Heart left ventricle (tissue), 16 donors: ENCODE measurements around the gene CAMSAP2. TPM values are rescaled to one million over a fixed set of nuclear protein-coding genes. Genes with fewer than 3 reads are reported as not detected.

Experiments
- ATAC-seq, 4 donors: fragments of 200-7000 bp; cut with Tn5 transposase; one replicate each; pipeline ENCODE4 v1.9.1; 2020 to 2022; ENCODE audit warnings: moderate library complexity in 4 of 4, mild to moderate bottlenecking in 3 of 4, moderate number of reproducible peaks in 1 of 4
- DNase-seq, 5 donors: peaks; one replicate each; pipeline ENCODE4 v3.0.0-alpha.2; 2020
- H3K27ac ChIP-seq, 12 donors: fragments of 200-600 bp; sonication (generic) in 4 of 12; one replicate each; pipeline versions ENCODE4 v1.5.0 to v1.8.0; 2016 to 2022; ENCODE audit warnings: mild to moderate bottlenecking in 2 of 12
- H3K27me3 ChIP-seq, 9 donors: fragments of 200-600 bp; sonication (generic) in 2 of 9; one replicate each; pipeline versions ENCODE4 v1.5.1 to v1.8.0; 2016 to 2022; ENCODE audit warnings: mild to moderate bottlenecking in 3 of 9
- H3K36me3 ChIP-seq, 9 donors: fragments of 200-600 bp; sonication (generic) in 2 of 9; one replicate each; pipeline versions ENCODE4 v1.5.0 to v1.8.0; 2018 to 2022; ENCODE audit warnings: mild to moderate bottlenecking in 2 of 9
- H3K4me1 ChIP-seq, 12 donors: fragments of 200-600 bp; sonication (generic) in 4 of 12; one replicate each; pipeline versions ENCODE4 v1.5.0 to v1.8.0; 2016 to 2022; ENCODE audit warnings: mild to moderate bottlenecking in 3 of 12
- H3K4me3 ChIP-seq, 12 donors: fragments of 200-600 bp; sonication (generic) in 4 of 12; one replicate each; pipeline versions ENCODE4 v1.5.0 to v1.8.0; 2017 to 2022; ENCODE audit warnings: mild to moderate bottlenecking in 9 of 12, moderate library complexity in 4 of 12
- H3K9me3 ChIP-seq, 12 donors: fragments of 200-600 bp; sonication (generic) in 4 of 12; one replicate each; pipeline versions ENCODE4 v1.5.0 to v1.8.0; 2016 to 2022; ENCODE audit warnings: mild to moderate bottlenecking in 1 of 12
- POLR2A ChIP-seq, 2 donors: fragments of 450-650 bp; IDR thresholded peaks; one replicate each; pipeline ENCODE4 v1.6.1; 2017; ENCODE audit warnings: antibody characterized with exemption in 2 of 2, mild to moderate bottlenecking in 2 of 2, moderate library complexity in 2 of 2
- WGBS, 4 donors: extraction: QIAGEN DNeasy Blood & Tissue Kit in 2 of 4; methylation state at CpG; one replicate each; pipeline versions ENCODE4 v1.1.5 to v1.1.7; 2013 to 2018; 5-methylcytosine and 5-hydroxymethylcytosine counted together
- intact Hi-C, 10 donors: fragments of 100-400 bp; cut with DNase I; formaldehyde crosslinking; loops; one replicate each; pipeline versions ENCODE4 v1.11.1 to v1.14.2; 2022
- polyA plus RNA-seq, 2 donors: library from polyadenylated mRNA; stranded (reverse); fragments of 200-250 nt; gene quantifications; one replicate each; pipeline ENCODE4 v1.2.3, GENCODE V29; 2013
- total RNA-seq, 9 donors: library from RNA; depleted of rRNA in 2 of 9; stranded (reverse); fragments of >200 nt in 2 of 9; fragmentation: NEBNext Ultra II Directional in 3 of 9; extraction: Animal tissue kit (Norgen Biotek cat#: 25700) in 3 of 9; gene quantifications; one replicate each; pipeline versions ENCODE4 v1.1.0 to v1.2.4, GENCODE V29; 2016 to 2023
- TF ChIP-seq, protein P1 (sequence below), 12 donors: fragments of 200-600 bp; sonication (generic) in 4 of 12; IDR thresholded peaks; one replicate each; pipeline versions ENCODE4 v1.5.0 to v1.8.0; 2018 to 2022; ENCODE audit warnings: antibody characterized with exemption in 12 of 12, mild to moderate bottlenecking in 5 of 12
- donor health status: ischemic (EF 13 %, LVEDD 7.1; RV severe dilation, severe dysfunction).
- donor health status: healthy with polysubstance abuse.
- donor health status: DM: no; HTN: yes; CAD: no.
- donor health status: DM: no; HTN: no; CAD: no.
- donor health status: ischemic (EF 25% LVEDD 6.9; RV normal size, moderate dysfunction).
- donor health status: ischemic (EF 25% LVEDD 5.7; RV mildly dilated, moderate dysfunction).
- donor health status: healthy.
- donor health status: DM: yes; HTN: yes; CAD: no.
- donor health status: ischemic (EF 35%, LVEDD 5.7; RV mildly dilated, moderate dysfunction).
- donor health status: nonischemic (EF 11% LVEDD 7.7; RV severe dilation, severe dysfunction).
- donor health status: DM: yes; HTN: yes; CAD: no.
- donor health status: PGD.
- donor health status: ischemic (EF 29% LVEDD 5.4; RV normal size, mild dysfunction).
- donor health status: nonischemic (EF 23%, LVEDD 6.1; RV moderate dilation, normal function).

CAMSAP2 gene
- total and polyA plus RNA-seq, 11 donors: 7.0 to 53.7 (median 36.1) TPM

DNA sequence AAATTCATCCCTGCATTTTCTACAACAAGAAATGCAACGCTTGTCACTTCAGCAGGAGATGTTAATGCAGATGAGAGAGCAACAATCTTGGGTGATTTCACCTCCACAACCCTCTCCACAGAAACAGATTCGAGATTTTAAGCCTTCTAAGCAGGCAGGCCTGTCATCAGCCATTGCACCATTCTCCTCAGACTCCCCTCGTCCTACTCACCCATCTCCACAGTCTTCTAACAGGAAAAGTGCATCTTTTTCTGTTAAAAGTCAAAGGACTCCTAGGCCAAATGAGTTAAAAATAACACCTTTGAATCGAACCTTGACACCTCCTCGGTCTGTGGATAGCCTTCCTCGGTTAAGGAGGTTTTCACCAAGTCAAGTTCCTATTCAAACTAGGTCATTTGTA lies 110.7 kb downstream of the CAMSAP2 start:
- Histone ChIP-seq H3K4me1 (no peaks in the 10 kb centered on the region), H3K27me3 (no peaks in the 10 kb centered on the region), H3K9me3 (no peaks in the 10 kb centered on the region), H3K36me3 (peaks cover 0 to 100% (median 67%) of the 10 kb centered on the region in 9 donors), H3K4me3 (no peak overlapping the region), H3K27ac (no peak overlapping the region)
- 85 to 92% (median 91%) methylated on average over 6 of the region's 6 CpGs for WGBS, 4 donors
- DNase-seq (no peak), ATAC-seq (no peak)
- TF ChIP-seq, protein P1, sequence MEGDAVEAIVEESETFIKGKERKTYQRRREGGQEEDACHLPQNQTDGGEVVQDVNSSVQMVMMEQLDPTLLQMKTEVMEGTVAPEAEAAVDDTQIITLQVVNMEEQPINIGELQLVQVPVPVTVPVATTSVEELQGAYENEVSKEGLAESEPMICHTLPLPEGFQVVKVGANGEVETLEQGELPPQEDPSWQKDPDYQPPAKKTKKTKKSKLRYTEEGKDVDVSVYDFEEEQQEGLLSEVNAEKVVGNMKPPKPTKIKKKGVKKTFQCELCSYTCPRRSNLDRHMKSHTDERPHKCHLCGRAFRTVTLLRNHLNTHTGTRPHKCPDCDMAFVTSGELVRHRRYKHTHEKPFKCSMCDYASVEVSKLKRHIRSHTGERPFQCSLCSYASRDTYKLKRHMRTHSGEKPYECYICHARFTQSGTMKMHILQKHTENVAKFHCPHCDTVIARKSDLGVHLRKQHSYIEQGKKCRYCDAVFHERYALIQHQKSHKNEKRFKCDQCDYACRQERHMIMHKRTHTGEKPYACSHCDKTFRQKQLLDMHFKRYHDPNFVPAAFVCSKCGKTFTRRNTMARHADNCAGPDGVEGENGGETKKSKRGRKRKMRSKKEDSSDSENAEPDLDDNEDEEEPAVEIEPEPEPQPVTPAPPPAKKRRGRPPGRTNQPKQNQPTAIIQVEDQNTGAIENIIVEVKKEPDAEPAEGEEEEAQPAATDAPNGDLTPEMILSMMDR (IDR thresholded peaks at IDR 0.05): no peak
- no peak for TF ChIP-seq POLR2A (IDR thresholded peaks at IDR 0.05)
- intact Hi-C loops: no loop called here

- intact Hi-C loops: no loop called here
Measured at GRCh38 chr1:200850554-200850953, 111.9 kb downstream of the CAMSAP2 start.

DNA sequence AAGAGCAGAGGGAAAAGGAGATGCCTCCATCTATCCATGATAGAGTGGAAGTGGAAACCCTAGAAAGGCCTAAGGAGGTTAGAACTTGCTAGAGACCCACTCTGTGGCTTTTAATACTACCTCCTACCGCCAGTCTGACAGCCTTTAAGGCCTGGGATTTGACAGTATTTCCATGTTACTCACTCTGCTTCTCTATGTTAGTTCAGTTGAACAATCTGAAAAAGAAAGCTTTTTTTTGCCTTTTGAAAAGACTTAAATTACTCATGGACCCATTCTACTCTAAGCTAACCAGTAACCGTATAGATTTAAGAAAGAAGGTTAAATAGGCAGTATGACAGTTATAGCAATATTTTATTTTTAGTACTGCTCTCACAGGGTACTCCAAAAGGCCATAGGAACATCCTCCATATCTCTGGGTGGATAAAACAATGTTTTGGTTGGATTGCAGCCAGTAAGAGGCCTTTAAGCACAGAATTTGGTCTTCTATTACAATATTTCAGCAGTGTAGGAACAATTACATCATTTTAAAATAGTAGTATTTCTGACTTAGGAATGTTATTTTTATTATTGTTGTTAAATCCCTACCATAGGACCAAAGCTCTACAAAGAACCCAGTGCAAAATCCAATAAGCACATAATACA lies 118.1 kb downstream of the CAMSAP2 start:
- WGBS, 4 donors: 56 to 62% (median 59%) methylated on average over 2 of the region's 2 CpGs

More at GRCh38 chr1:200850554-200850953, 111.9 kb downstream of the CAMSAP2 start:
- DNase-seq (no peak), ATAC-seq (no peak)
- TF ChIP-seq POLR2A (IDR thresholded peaks at IDR 0.05): no peak
- TF ChIP-seq, protein P1 (IDR thresholded peaks at IDR 0.05): no peak
- H3K4me1 ChIP-seq: no peaks in the 10 kb centered on the region
- no peaks in the 10 kb centered on the region for H3K9me3 ChIP-seq
- H3K4me3 ChIP-seq: no peak overlapping the region
- H3K27me3 ChIP-seq: no peaks in the 10 kb centered on the region
- no peak overlapping the region for H3K27ac ChIP-seq
- H3K36me3 ChIP-seq: peaks cover 0 to 100% (median 69%) of the 10 kb centered on the region in 9 donors

DNA sequence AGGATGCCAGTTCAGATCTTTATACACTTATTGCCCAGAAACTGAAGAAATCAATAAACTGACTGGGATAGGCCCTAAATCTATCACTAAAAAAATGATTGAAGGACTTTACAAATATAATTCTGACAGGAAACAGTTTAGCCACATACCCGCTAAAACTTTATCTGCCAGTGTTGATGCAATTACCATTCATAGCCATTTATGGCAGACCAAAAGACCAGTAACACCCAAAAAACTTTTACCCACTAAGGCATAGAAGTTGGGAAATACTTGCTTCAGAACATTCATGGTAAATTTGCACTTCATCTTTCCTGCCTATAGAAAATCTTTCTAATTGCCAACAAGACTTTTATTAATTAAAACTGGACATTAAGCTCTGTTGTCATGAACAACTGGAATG lies 119.1 kb downstream of the CAMSAP2 start:
- Histone ChIP-seq H3K4me3 (no peak overlapping the region), H3K36me3 (peaks cover 0 to 83% (median 42%) of the 10 kb centered on the region in 9 donors), H3K27ac (no peak overlapping the region), H3K27me3 (no peaks in the 10 kb centered on the region), H3K4me1 (peaks cover 0 to 16% (median 6%) of the 10 kb centered on the region in 12 donors), H3K9me3 (no peaks in the 10 kb centered on the region)
- intact Hi-C loops: no loop called here
- no peak for ATAC-seq
- TF ChIP-seq POLR2A (IDR thresholded peaks at IDR 0.05): no peak
- TF ChIP-seq, protein P1 (IDR thresholded peaks at IDR 0.05): no peak
- WGBS, 4 donors: 83 to 94% (median 87%) methylated on average over 1 of the region's 1 CpG
- DNase-seq: no peak

More for the DNA sequence above, 118.1 kb downstream of the CAMSAP2 start:
- DNase-seq: no peak
- TF ChIP-seq, protein P1 (IDR thresholded peaks at IDR 0.05): no peak
- TF ChIP-seq POLR2A (IDR thresholded peaks at IDR 0.05): no peak
- H3K27ac ChIP-seq: no peak overlapping the region
- intact Hi-C loops: no loop called here
- H3K4me3 ChIP-seq: no peak overlapping the region
- peaks cover 0 to 16% (median 6%) of the 10 kb centered on the region in 12 donors for H3K4me1 ChIP-seq
- H3K9me3 ChIP-seq: no peaks in the 10 kb centered on the region
- H3K27me3 ChIP-seq: no peaks in the 10 kb centered on the region
- ATAC-seq: peak in 2 of 4 donors; percentile 28 to 50
- H3K36me3 ChIP-seq: peaks cover 0 to 88% (median 40%) of the 10 kb centered on the region in 9 donors
